ENCODE results near the gene PCDHGA6.
"Not testable (repeated sequence)": the region's sequence is repeated elsewhere in the genome, so short reads cannot be mapped to it uniquely, and the experiment has no call there.

DNA sequence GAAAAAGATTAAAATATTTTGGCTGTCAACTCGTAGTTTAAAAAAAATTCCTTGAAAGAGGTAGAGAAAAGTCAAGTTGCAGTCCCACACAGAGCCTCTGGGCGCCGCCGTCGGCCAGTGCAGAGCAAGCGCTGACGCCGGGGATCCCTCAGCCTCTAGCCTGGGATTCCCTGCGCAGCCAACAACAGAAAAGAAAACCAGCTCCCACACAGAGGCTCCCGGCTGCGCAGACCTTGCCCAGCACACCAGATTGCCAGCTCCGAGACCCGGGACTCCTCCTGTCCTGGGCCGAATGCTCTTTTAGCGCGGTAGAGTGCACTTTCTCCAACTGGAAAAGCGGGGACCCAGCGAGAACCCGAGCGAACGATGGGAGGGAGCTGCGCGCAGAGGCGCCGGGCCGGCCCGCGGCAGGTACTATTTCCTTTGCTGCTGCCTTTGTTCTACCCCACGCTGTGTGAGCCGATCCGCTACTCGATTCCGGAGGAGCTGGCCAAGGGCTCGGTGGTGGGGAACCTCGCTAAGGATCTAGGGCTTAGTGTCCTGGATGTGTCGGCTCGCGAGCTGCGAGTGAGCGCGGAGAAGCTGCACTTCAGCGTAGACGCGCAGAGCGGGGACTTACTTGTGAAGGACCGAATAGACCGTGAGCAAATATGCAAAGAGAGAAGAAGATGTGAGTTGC, 43.9 kb downstream of the PCDHGA6 start, which contains the start of gene PCDHGB7:
- TF ChIP-seq ZBTB17 (tag by site-specific recombination; IDR thresholded peaks at IDR 0.05); HOXA7 (CRISPR knock-in tag; IDR thresholded peaks at IDR 0.05; ENCODE audit: borderline replicate concordance); ZNF600 (tag by site-specific recombination; IDR thresholded peaks at IDR 0.05); ZNF555 (tag by site-specific recombination; conservative IDR thresholded peaks at IDR 0.05); KLF10 (tag by site-specific recombination; IDR thresholded peaks at IDR 0.05); ZNF677 (tag by site-specific recombination; IDR thresholded peaks at IDR 0.05): not testable (repeated sequence)
- TF ChIP-seq, protein P1, sequence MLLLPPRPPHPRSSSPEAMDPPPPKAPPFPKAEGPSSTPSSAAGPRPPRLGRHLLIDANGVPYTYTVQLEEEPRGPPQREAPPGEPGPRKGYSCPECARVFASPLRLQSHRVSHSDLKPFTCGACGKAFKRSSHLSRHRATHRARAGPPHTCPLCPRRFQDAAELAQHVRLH (tag by site-specific recombination; IDR thresholded peaks at IDR 0.05), result not testable (repeated sequence)
- TF ChIP-seq, protein P2, sequence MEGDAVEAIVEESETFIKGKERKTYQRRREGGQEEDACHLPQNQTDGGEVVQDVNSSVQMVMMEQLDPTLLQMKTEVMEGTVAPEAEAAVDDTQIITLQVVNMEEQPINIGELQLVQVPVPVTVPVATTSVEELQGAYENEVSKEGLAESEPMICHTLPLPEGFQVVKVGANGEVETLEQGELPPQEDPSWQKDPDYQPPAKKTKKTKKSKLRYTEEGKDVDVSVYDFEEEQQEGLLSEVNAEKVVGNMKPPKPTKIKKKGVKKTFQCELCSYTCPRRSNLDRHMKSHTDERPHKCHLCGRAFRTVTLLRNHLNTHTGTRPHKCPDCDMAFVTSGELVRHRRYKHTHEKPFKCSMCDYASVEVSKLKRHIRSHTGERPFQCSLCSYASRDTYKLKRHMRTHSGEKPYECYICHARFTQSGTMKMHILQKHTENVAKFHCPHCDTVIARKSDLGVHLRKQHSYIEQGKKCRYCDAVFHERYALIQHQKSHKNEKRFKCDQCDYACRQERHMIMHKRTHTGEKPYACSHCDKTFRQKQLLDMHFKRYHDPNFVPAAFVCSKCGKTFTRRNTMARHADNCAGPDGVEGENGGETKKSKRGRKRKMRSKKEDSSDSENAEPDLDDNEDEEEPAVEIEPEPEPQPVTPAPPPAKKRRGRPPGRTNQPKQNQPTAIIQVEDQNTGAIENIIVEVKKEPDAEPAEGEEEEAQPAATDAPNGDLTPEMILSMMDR (tag by site-specific recombination; IDR thresholded peaks at IDR 0.05), result not testable (repeated sequence)
- TF ChIP-seq, protein P3, sequence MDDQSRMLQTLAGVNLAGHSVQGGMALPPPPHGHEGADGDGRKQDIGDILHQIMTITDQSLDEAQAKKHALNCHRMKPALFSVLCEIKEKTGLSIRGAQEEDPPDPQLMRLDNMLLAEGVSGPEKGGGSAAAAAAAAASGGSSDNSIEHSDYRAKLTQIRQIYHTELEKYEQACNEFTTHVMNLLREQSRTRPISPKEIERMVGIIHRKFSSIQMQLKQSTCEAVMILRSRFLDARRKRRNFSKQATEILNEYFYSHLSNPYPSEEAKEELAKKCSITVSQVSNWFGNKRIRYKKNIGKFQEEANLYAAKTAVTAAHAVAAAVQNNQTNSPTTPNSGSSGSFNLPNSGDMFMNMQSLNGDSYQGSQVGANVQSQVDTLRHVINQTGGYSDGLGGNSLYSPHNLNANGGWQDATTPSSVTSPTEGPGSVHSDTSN (CRISPR knock-in tag; IDR thresholded peaks at IDR 0.05), result not testable (repeated sequence)

All from HEK293 (cell line).